ENCODE data around the gene FKBP7. TPM values are rescaled to one million over a fixed set of nuclear protein-coding genes. Genes with fewer than 3 reads are reported as not detected.

The FKBP7 gene
- total RNA-seq, 1 experiment from 2014 or later, result 8.4 TPM

GRCh38 chr2:178452334-178452733 lies 26.1 kb downstream of the FKBP7 start:
- Mint-ChIP-seq H3K36me3 (ENCODE audit: insufficient read depth, unreplicated experiment) (peaks cover 24% of the 10 kb centered on the region), H3K27me3 (ENCODE audit: insufficient read depth, unreplicated experiment) (no peaks in the 10 kb centered on the region), H3K27ac (ENCODE audit: low read depth, unreplicated experiment) (peak overlapping the region; percentile 100), H3K4me3 (ENCODE audit: unreplicated experiment) (peak overlapping the region; percentile 88), H3K4me1 (ENCODE audit: insufficient read depth, unreplicated experiment) (peaks cover 11% of the 10 kb centered on the region), H3K9me3 (ENCODE audit: unreplicated experiment) (no peaks in the 10 kb centered on the region)
- no TSS peak for BruUV-seq (replicated peaks)
- intact Hi-C loops (cut with micrococcal nuclease), result no loop called here
- TF ChIP-seq CTCF (IDR thresholded peaks at IDR 0.05; ENCODE audit: unreplicated experiment), result no peak
- POLR2A ChIA-PET, result interaction anchor here (1.3 to 4.1 kb wide), 3 partner anchors 24 to 71 kb away, joined by 5 to 27 read pairs (median 19); partner anchors contain the start of gene FKBP7
- CTCF ChIA-PET, result interaction anchor here (0.6 kb wide), 1 partner anchor 76 kb away, joined by 3 read pairs; no protein-coding TSS in a partner anchor
- no peak for DNase-seq (ENCODE audit: unreplicated experiment)

- peak within 1 kb of the TSS; percentile 88 for H3K4me3 Mint-ChIP-seq (ENCODE audit: unreplicated experiment)
- no TSS peak for BruUV-seq (replicated peaks)
- POLR2A ChIA-PET, result interaction anchor here (0.5 to 4.1 kb wide), 29 partner anchors 10 to 1059 kb away, joined by 3 to 76 read pairs (median 5); partner anchors contain the start of genes AGPS, FKBP7, OSBPL6 and PLEKHA3
- H3K4me1 Mint-ChIP-seq (ENCODE audit: insufficient read depth, unreplicated experiment), result peaks cover 11% of the 10 kb centered on the region
- H3K27ac Mint-ChIP-seq (ENCODE audit: low read depth, unreplicated experiment), result peak within 1 kb of the TSS; percentile 100
- TF ChIP-seq CTCF (IDR thresholded peaks at IDR 0.05; ENCODE audit: unreplicated experiment), result no peak
- peak; percentile 95 for DNase-seq (ENCODE audit: unreplicated experiment)
- intact Hi-C loops (cut with micrococcal nuclease), result loop anchor here (1.0 kb wide), 2 partner anchors 28 to 72 kb away; no protein-coding TSS in a partner anchor
- no peaks in the 10 kb centered on the region for H3K27me3 Mint-ChIP-seq (ENCODE audit: insufficient read depth, unreplicated experiment)
- H3K9me3 Mint-ChIP-seq (ENCODE audit: unreplicated experiment), result no peaks in the 10 kb centered on the region
- peaks cover 32% of the 10 kb centered on the region for H3K36me3 Mint-ChIP-seq (ENCODE audit: insufficient read depth, unreplicated experiment)
- CTCF ChIA-PET, result interaction anchor here (1.2 to 3.3 kb wide), 2 partner anchors 32 to 339 kb away, joined by 6 to 23 read pairs; partner anchors contain the start of gene RBM45
These were observed 27.4 kb downstream of the FKBP7 start, which contains the start of the genes PJVK and PRKRA for GRCh38 chr2:178450774-178451525. Gene PJVK, plus strand, starts transcription at chr2:178451378. Its CDS starts 2,032 bp downstream, at chr2:178453410. Gene PRKRA, minus strand, starts transcription at chr2:178451175. Its CDS starts 145 bp downstream, at chr2:178451030.

GRCh38 chr2:178450524-178450773 lies 28.0 kb downstream of the FKBP7 start:
- no peak for TF ChIP-seq CTCF (IDR thresholded peaks at IDR 0.05; ENCODE audit: unreplicated experiment)
- no TSS peak for BruUV-seq (replicated peaks)
- intact Hi-C loops (cut with micrococcal nuclease), result loop anchor here (1.0 kb wide), 1 partner anchor 73 kb away; no protein-coding TSS in a partner anchor

More at GRCh38 chr2:178450524-178450773, 28.0 kb downstream of the FKBP7 start:
- DNase-seq (ENCODE audit: unreplicated experiment), result no peak
- Mint-ChIP-seq H3K27ac (ENCODE audit: low read depth, unreplicated experiment) (peak overlapping the region; percentile 100), H3K4me1 (ENCODE audit: insufficient read depth, unreplicated experiment) (peaks cover 11% of the 10 kb centered on the region), H3K9me3 (ENCODE audit: unreplicated experiment) (no peaks in the 10 kb centered on the region), H3K27me3 (ENCODE audit: insufficient read depth, unreplicated experiment) (no peaks in the 10 kb centered on the region), H3K36me3 (ENCODE audit: insufficient read depth, unreplicated experiment) (peaks cover 37% of the 10 kb centered on the region), H3K4me3 (ENCODE audit: unreplicated experiment) (peak overlapping the region; percentile 88)
- POLR2A ChIA-PET, result interaction anchor here (0.5 to 4.1 kb wide), 22 partner anchors 9 to 1058 kb away, joined by 3 to 76 read pairs (median 6); partner anchors contain the start of genes AGPS, FKBP7, OSBPL6 and PLEKHA3
- CTCF ChIA-PET, result interaction anchor here (0.9 to 3.3 kb wide), 3 partner anchors 32 to 339 kb away, joined by 3 to 23 read pairs (median 6); partner anchors contain the start of gene RBM45
